B cell (primary cell): ENCODE data around the gene ABCB4. TPM values are rescaled to one million over a fixed set of nuclear protein-coding genes. Genes with fewer than 3 reads are reported as not detected.

Experiments used
- ATAC-seq: fragments of 200-7000 bp; cut with Tn5 transposase; one replicate; pipeline ENCODE4 v1.10.0; 2021; ENCODE audit warnings: low read depth, mild to moderate bottlenecking, moderate number of reproducible peaks, moderate library complexity
- CTCF ChIA-PET: fragments of 350-600 bp; sonication (Branson Sonifier 250); formaldehyde crosslinking; loops from one replicate; lab custom pipeline; 2021; ENCODE audit warnings: antibody characterized with exemption, inconsistent platforms; lab: Charles Lee
- POLR2A ChIA-PET: fragments of 350-600 bp; sonication (Branson Sonifier 250); formaldehyde crosslinking; loops from one replicate; lab custom pipeline; 2021; ENCODE audit warnings: antibody characterized with exemption; lab: Charles Lee
- DNase-seq: peaks from one replicate; pipeline ENCODE4 v3.0.0; 2013
- H2AFZ ChIP-seq: 2 replicates; pipeline ENCODE4 v1.6.1; 2012; ENCODE audit warnings: mild to moderate bottlenecking, low read depth, low read length; ENCODE audit not compliant: insufficient read depth, poor library complexity, severe bottlenecking
- H3K27ac ChIP-seq, 2 donors: 1 replicate in 1 of 2; 2 replicates in 1 of 2; pipeline ENCODE4 v1.5.1; 2012 to 2013; ENCODE audit warnings: low read length in 2 of 2, mild to moderate bottlenecking in 2 of 2, moderate library complexity in 1 of 2
- H3K27me3 ChIP-seq, 4 experiments: fragments of 200-600 bp in 1 of 4; sonication (generic) in 1 of 4; replicated peaks in 1 of 4; 1 replicate in 2 of 4; 2 replicates in 2 of 4; pipeline versions ENCODE4 v1.6.1 to v1.7.0; 2013 to 2016; ENCODE audit warnings: low read length in 3 of 4, mild to moderate bottlenecking in 2 of 4, mixed read lengths in 1 of 4, moderate library complexity in 1 of 4; ENCODE audit not compliant: insufficient read depth in 4 of 4, control insufficient read depth in 3 of 4; ENCODE audit errors: control extremely low read depth in 1 of 4
- H3K36me3 ChIP-seq, 2 experiments: replicated peaks in 1 of 2; 1 replicate in 1 of 2; 2 replicates in 1 of 2; pipeline versions ENCODE4 v1.6.1 to v1.7.1; 2013; ENCODE audit warnings: low read length in 1 of 2; ENCODE audit not compliant: insufficient read depth in 2 of 2, control insufficient read depth in 1 of 2; ENCODE audit errors: control extremely low read depth in 1 of 2, extremely low read depth in 1 of 2
- H3K4me1 ChIP-seq, 2 donors: fragments of 200-600 bp in 1 of 2; sonication (generic) in 1 of 2; 1 replicate in 1 of 2; 2 replicates in 1 of 2; pipeline versions ENCODE4 v1.5.1 to v1.6.1; 2013 to 2017; ENCODE audit warnings: low read length in 2 of 2; ENCODE audit not compliant: control insufficient read depth in 2 of 2, insufficient read depth in 2 of 2
- H3K4me2 ChIP-seq: replicated peaks from 2 replicates; pipeline ENCODE3; 2012; ENCODE audit warnings: mild to moderate bottlenecking, low read depth, low read length; ENCODE audit not compliant: poor library complexity, severe bottlenecking
- H3K4me3 ChIP-seq, 5 experiments: fragments of 200-600 bp in 1 of 5; sonication (generic) in 1 of 5; 1 replicate in 3 of 5; 2 replicates in 2 of 5; pipeline versions ENCODE4 v1.5.1 to v1.7.0; 2011 to 2016; ENCODE audit warnings: low read length in 4 of 5, mild to moderate bottlenecking in 4 of 5, low read depth in 2 of 5, control low read depth in 1 of 5, moderate library complexity in 1 of 5; ENCODE audit not compliant: insufficient read depth in 1 of 5; ENCODE audit errors: control extremely low read depth in 1 of 5, extremely low read depth in 1 of 5
- H3K79me2 ChIP-seq: fragments of 200-600 bp; sonication (generic); one replicate; pipeline ENCODE4 v1.6.0; 2016; ENCODE audit warnings: low read length; ENCODE audit not compliant: control insufficient read depth, insufficient read depth
- H3K9ac ChIP-seq: fragments of 200-600 bp; sonication (generic); 2 replicates; pipeline ENCODE4 v1.6.1; 2017; ENCODE audit warnings: mild to moderate bottlenecking, low read length, moderate library complexity
- H3K9me3 ChIP-seq, 3 donors: one replicate each; pipeline versions ENCODE4 v1.6.1 to v1.7.1; 2013; ENCODE audit warnings: low read length in 2 of 3; ENCODE audit not compliant: control insufficient read depth in 2 of 3, insufficient read depth in 1 of 3; ENCODE audit errors: control extremely low read depth in 1 of 3
- H4K20me1 ChIP-seq: 2 replicates; pipeline ENCODE4 v1.6.0; 2012; ENCODE audit warnings: mild to moderate bottlenecking, low read length; ENCODE audit not compliant: insufficient read depth, control insufficient read depth, poor library complexity, severe bottlenecking
- H3K27ac Mint-ChIP-seq: one replicate; pipeline ENCODE4 v1.8.0; 2021; ENCODE audit warnings: mixed read lengths
- H3K27me3 Mint-ChIP-seq: one replicate; pipeline ENCODE4 v1.8.0; 2021; ENCODE audit warnings: mixed read lengths
- H3K4me1 Mint-ChIP-seq: one replicate; pipeline ENCODE4 v1.8.0; 2021; ENCODE audit warnings: mixed read lengths
- H3K4me3 Mint-ChIP-seq: one replicate; pipeline ENCODE4 v1.8.0; 2021; ENCODE audit warnings: mixed read lengths
- H3K9me3 Mint-ChIP-seq: one replicate; pipeline ENCODE4 v1.8.0; 2022; ENCODE audit warnings: mixed read lengths; ENCODE audit not compliant: insufficient read depth
- EZH2 ChIP-seq: IDR thresholded peaks from 2 replicates; pipeline ENCODE4 v1.6.1; 2012; ENCODE audit warnings: borderline replicate concordance, low read depth, mild to moderate bottlenecking, moderate library complexity, low read length; ENCODE audit not compliant: insufficient read depth, poor library complexity, severe bottlenecking
- WGBS: methylation state at CpG from one replicate; pipeline ENCODE4 v1.1.5; 2013; ENCODE audit warnings: missing lambda C conversion rate; ENCODE audit not compliant: insufficient coverage; 5-methylcytosine and 5-hydroxymethylcytosine counted together
- intact Hi-C: fragments of 100-400 bp; cut with micrococcal nuclease; formaldehyde crosslinking; loops from one replicate; pipeline ENCODE4 v1.10.0; 2022
- polyA plus RNA-seq: library from polyadenylated mRNA; depleted of rRNA; stranded (reverse); fragments of >200 nt; gene quantifications from 2 replicates; pipeline ENCODE4 v1.2.3, GENCODE V29; 2012
- total RNA-seq, 2 donors: library from RNA; stranded (reverse); fragments of 120-200 nt in 1 of 2; gene quantifications; 1 replicate in 1 of 2; 2 replicates in 1 of 2; pipeline versions ENCODE4 v1.2.3 to v1.2.4, GENCODE V29; 2013 to 2022
- TF ChIP-seq, protein P1 (sequence below): fragments of 200-600 bp; IDR thresholded peaks from one replicate; pipeline ENCODE4 v1.8.0; 2022; ENCODE audit warnings: antibody characterized with exemption, mild to moderate bottlenecking

The ABCB4 gene
- total and polyA plus RNA-seq, 2 donors (not counting 1 experiment from before 2014, with no cell fraction given), result 16.6 to 40.0 TPM

DNA sequence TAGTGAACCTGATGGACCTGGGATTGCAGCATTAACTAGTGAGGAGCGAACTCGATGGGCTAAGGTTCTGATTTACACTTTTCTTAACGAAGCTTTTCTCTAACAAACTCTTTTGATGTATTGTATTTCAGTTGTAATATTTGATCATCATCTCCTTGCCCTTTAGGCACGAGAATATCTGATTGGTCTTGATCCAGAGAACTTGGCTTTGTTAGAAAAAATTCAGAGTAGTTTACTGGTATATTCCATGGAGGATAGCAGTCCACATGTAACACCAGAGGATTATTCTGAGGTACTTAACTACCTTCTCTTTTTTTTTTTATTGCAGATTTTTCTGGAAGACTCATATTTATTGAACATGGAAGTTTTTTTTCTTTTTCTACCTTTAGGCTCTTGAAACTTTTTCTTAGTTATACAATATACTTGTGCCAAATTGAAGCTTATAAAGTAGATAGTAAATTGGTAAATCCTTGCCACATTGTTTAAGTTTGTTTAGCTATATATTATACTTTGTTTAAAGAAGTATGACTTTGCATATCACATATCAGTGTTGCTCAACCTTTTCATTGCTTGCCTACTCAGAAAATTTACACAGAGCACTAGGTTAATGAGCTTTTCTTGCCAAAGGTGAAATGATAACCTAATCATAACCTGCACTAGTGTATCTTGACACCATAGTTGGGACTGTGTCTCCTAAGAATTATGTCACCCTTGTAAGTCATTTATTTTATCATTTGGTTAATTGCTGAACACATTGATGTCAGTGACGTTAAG lies 99.6 kb downstream of the ABCB4 start:
- intact Hi-C loops, result no loop called here
- Histone ChIP-seq H3K27ac (no peak overlapping the region), H3K4me3 (no peak overlapping the region), H3K9me3 (no peaks in the 10 kb centered on the region), H4K20me1 (no peaks in the 10 kb centered on the region), H3K36me3 (peaks cover 0 to 7% of the 10 kb centered on the region in 2 experiments), H3K27me3 (no peaks in the 10 kb centered on the region), H3K4me2 (no peak overlapping the region), H3K79me2 (no peaks in the 10 kb centered on the region), H3K4me1 (no peaks in the 10 kb centered on the region), H3K9ac (no peak overlapping the region), H2AFZ (no peak overlapping the region)
- H3K27ac Mint-ChIP-seq, result no peak overlapping the region
- H3K4me3 Mint-ChIP-seq, result no peak overlapping the region
- POLR2A ChIA-PET, result no interaction called here
- WGBS, result no CpG with 5 or more reads among the region's 5 CpGs
- no peak for DNase-seq
- no peaks in the 10 kb centered on the region for H3K9me3 Mint-ChIP-seq
- no peaks in the 10 kb centered on the region for H3K27me3 Mint-ChIP-seq
- CTCF ChIA-PET, result no interaction called here
- TF ChIP-seq, protein P1, sequence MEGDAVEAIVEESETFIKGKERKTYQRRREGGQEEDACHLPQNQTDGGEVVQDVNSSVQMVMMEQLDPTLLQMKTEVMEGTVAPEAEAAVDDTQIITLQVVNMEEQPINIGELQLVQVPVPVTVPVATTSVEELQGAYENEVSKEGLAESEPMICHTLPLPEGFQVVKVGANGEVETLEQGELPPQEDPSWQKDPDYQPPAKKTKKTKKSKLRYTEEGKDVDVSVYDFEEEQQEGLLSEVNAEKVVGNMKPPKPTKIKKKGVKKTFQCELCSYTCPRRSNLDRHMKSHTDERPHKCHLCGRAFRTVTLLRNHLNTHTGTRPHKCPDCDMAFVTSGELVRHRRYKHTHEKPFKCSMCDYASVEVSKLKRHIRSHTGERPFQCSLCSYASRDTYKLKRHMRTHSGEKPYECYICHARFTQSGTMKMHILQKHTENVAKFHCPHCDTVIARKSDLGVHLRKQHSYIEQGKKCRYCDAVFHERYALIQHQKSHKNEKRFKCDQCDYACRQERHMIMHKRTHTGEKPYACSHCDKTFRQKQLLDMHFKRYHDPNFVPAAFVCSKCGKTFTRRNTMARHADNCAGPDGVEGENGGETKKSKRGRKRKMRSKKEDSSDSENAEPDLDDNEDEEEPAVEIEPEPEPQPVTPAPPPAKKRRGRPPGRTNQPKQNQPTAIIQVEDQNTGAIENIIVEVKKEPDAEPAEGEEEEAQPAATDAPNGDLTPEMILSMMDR, result no peak
- TF ChIP-seq EZH2, result no peak
- no peak for ATAC-seq
- no peaks in the 10 kb centered on the region for H3K4me1 Mint-ChIP-seq

DNA sequence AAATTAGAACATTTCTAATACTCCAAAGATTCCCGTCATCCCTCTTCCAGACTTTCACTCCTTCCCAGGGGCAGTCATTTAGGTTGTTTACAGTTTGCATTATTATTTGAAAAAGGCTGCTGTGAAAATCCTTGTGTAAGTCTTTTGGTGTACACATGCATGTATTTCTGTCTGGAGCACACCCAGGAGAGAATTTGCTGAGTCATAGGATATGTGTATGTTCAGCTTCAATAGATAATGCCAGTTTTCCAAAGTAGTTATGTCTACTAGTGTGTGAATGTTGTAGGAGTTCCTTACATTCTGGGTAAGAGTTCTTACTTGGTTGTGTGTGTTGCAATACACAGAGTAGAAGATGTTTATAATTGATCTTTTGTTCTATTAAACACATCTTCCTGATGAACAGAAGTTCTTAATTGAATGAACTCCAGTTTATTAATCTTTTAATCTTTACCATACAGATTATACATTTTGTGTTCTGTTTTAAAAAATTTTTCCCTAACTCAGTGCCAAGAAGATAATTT lies 104.8 kb downstream of the ABCB4 start:
- no peaks in the 10 kb centered on the region for H3K27me3 ChIP-seq
- H3K9ac ChIP-seq, result no peak overlapping the region
- Mint-ChIP-seq H3K27ac (no peak overlapping the region), H3K4me1 (no peaks in the 10 kb centered on the region), H3K27me3 (no peaks in the 10 kb centered on the region), H3K9me3 (no peaks in the 10 kb centered on the region), H3K4me3 (no peak overlapping the region)
- H4K20me1 ChIP-seq, result no peaks in the 10 kb centered on the region
- no peak overlapping the region for H3K4me3 ChIP-seq
- ATAC-seq, result no peak
- H3K79me2 ChIP-seq, result no peaks in the 10 kb centered on the region
- H3K4me2 ChIP-seq, result no peak overlapping the region
- no CpG with 5 or more reads among the region's 1 CpG for WGBS
- intact Hi-C loops, result no loop called here
- peaks cover 0 to 4% of the 10 kb centered on the region in 2 experiments for H3K36me3 ChIP-seq
- ChIA-PET POLR2A (no interaction called here), CTCF (no interaction called here)
- no peaks in the 10 kb centered on the region for H3K9me3 ChIP-seq
- no peak overlapping the region for H2AFZ ChIP-seq
- no peak for TF ChIP-seq EZH2
- TF ChIP-seq, protein P1, result no peak
- DNase-seq, result no peak
- H3K4me1 ChIP-seq, result no peaks in the 10 kb centered on the region
- no peak overlapping the region for H3K27ac ChIP-seq
